Nephron (organoid): Measurements from ENCODE around the gene TENM4.

Experiments used
- H3K27ac Mint-ChIP-seq, 3 experiments: 2 replicates each; pipeline ENCODE4 v1.8.0; 2020; ENCODE audit warnings: mixed read lengths in 3 of 3, mild to moderate bottlenecking in 2 of 3, moderate library complexity in 1 of 3
- H3K27me3 Mint-ChIP-seq: 2 replicates; pipeline ENCODE4 v1.8.0; 2021; ENCODE audit warnings: low read depth, mild to moderate bottlenecking, moderate library complexity, mixed read lengths
- H3K36me3 Mint-ChIP-seq: 2 replicates; pipeline ENCODE4 v1.8.0; 2020; ENCODE audit warnings: low read depth, mixed read lengths
- H3K4me1 Mint-ChIP-seq: 2 replicates; pipeline ENCODE4 v1.8.0; 2020; ENCODE audit warnings: mixed read lengths
- H3K4me3 Mint-ChIP-seq, 3 experiments: 2 replicates each; pipeline ENCODE4 v1.8.0; 2020; ENCODE audit warnings: mild to moderate bottlenecking in 3 of 3, mixed read lengths in 3 of 3, moderate library complexity in 2 of 3
- H3K9me3 Mint-ChIP-seq: 2 replicates; pipeline ENCODE4 v1.8.0; 2020; ENCODE audit warnings: mixed read lengths
- TF ChIP-seq, protein P1 (sequence below), 3 experiments: fragments of 200-600 bp; sonication (generic); IDR thresholded peaks; one replicate each; pipeline ENCODE4 v1.5.0; 2021; ENCODE audit warnings: antibody characterized with exemption in 3 of 3; ENCODE audit not compliant: unreplicated experiment in 3 of 3

TENM4 gene

GRCh38 chr11:78786746-78787145 is 654.1 kb downstream of the TENM4 start:
- Mint-ChIP-seq H3K9me3 (no peaks in the 10 kb centered on the region), H3K4me3 (no peak overlapping the region)

DNA sequence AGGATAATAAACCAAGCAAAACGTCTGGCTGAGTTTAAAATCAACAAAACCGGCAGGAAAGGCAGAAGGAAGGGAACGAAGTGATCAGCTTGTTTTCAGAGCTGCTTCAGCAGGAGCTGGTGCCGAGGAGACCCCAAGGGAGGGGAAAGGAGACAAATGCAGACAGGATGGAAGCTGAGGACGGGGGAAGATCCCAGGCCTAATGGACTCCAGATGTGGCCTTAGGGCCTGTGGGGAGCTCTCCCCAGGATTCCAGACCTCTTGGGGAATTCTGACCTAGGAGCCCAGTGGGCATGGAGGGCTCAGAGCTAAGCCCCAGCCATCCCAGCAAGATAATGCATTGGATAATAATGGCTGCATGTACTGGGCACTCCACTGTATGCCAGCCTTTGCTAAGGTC is 654.7 kb downstream of the TENM4 start:
- H3K4me1 Mint-ChIP-seq: peaks cover 36% of the 10 kb centered on the region
- peaks cover 70% of the 10 kb centered on the region for H3K36me3 Mint-ChIP-seq
- H3K4me3 Mint-ChIP-seq: no peak overlapping the region
- no peaks in the 10 kb centered on the region for H3K9me3 Mint-ChIP-seq
- TF ChIP-seq, protein P1, sequence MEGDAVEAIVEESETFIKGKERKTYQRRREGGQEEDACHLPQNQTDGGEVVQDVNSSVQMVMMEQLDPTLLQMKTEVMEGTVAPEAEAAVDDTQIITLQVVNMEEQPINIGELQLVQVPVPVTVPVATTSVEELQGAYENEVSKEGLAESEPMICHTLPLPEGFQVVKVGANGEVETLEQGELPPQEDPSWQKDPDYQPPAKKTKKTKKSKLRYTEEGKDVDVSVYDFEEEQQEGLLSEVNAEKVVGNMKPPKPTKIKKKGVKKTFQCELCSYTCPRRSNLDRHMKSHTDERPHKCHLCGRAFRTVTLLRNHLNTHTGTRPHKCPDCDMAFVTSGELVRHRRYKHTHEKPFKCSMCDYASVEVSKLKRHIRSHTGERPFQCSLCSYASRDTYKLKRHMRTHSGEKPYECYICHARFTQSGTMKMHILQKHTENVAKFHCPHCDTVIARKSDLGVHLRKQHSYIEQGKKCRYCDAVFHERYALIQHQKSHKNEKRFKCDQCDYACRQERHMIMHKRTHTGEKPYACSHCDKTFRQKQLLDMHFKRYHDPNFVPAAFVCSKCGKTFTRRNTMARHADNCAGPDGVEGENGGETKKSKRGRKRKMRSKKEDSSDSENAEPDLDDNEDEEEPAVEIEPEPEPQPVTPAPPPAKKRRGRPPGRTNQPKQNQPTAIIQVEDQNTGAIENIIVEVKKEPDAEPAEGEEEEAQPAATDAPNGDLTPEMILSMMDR (IDR thresholded peaks at IDR 0.05; ENCODE audit: unreplicated experiment in 3 of 3): no peak
- H3K27ac Mint-ChIP-seq: peak overlapping the region; percentile 1 to 79 (median 9)
- no peaks in the 10 kb centered on the region for H3K27me3 Mint-ChIP-seq

More at GRCh38 chr11:78786746-78787145, 654.1 kb downstream of the TENM4 start:
- Mint-ChIP-seq H3K27me3 (no peaks in the 10 kb centered on the region), H3K4me1 (peaks cover 36% of the 10 kb centered on the region), H3K36me3 (peaks cover 70% of the 10 kb centered on the region), H3K27ac (no peak overlapping the region)
- TF ChIP-seq, protein P1 (IDR thresholded peaks at IDR 0.05; ENCODE audit: unreplicated experiment in 3 of 3): no peak

DNA sequence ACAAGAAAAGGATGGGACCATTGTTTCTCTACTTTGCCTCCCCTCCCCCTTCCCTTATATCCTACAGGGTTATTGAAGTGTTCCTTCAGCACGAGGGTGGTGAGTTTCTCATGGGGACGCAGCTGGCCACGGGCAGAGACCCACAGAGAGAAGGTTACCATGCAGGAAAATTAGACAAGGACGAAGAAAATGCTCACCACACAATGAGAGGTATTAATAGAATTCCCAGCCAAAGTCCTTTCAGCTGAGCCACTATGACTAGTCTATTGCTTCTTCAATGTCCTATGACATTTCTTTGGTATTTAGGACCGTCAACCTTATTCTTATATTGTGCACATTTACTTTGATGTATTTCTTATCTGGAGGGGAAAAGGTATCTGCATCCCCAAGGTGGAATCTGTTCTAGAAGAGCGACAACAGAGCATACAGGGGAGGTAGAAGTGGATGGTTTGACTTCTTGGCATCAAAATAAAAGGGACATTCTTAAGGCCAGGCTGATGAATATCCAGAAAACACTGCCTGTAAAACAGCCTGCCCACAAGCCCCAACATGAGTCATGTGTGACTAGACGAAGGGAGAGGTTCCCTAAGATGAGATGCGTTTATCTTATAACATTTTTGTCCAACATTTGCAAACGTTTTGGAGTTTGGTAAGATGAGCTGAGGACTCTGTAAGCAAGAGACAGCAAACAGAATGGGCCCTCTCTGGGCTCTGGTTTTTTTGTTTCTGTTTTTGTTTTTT is 656.3 kb downstream of the TENM4 start:
- Mint-ChIP-seq H3K27me3 (no peaks in the 10 kb centered on the region), H3K4me3 (no peak overlapping the region), H3K27ac (peak overlapping the region; percentile 13 to 68 (median 26)), H3K9me3 (no peaks in the 10 kb centered on the region), H3K4me1 (peaks cover 36% of the 10 kb centered on the region), H3K36me3 (peaks cover 78% of the 10 kb centered on the region)
- TF ChIP-seq, protein P1 (IDR thresholded peaks at IDR 0.05; ENCODE audit: unreplicated experiment in 3 of 3): no peak

GRCh38 chr11:78783846-78784245 is 657.0 kb downstream of the TENM4 start:
- no peak overlapping the region for H3K4me3 Mint-ChIP-seq
- peaks cover 78% of the 10 kb centered on the region for H3K36me3 Mint-ChIP-seq
- H3K9me3 Mint-ChIP-seq: no peaks in the 10 kb centered on the region
- H3K4me1 Mint-ChIP-seq: peaks cover 36% of the 10 kb centered on the region
- TF ChIP-seq, protein P1 (IDR thresholded peaks at IDR 0.05; ENCODE audit: unreplicated experiment in 3 of 3): no peak
- H3K27me3 Mint-ChIP-seq: no peaks in the 10 kb centered on the region
- H3K27ac Mint-ChIP-seq: peak overlapping the region in 1 of 3 experiments; percentile 68

DNA sequence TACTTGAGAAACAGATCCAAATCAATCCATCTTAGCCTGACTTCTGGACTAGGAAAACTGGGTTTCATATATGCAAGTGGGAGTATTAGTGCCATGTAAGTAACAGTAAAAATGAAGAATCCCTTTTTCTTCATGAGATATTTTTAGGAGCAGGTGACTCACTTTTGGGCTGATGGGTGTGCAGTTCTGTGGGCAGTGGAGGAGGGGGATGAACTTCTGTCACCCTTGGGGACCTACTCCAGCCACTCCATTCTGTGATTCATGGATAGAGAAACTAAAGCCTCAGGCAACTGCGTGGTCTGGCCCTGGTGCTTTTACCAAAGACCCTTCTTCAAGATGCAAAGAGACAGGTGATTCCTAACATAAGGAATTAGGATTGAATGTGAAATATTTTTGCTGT is 657.5 kb downstream of the TENM4 start:
- Mint-ChIP-seq H3K9me3 (no peaks in the 10 kb centered on the region), H3K27ac (no peak overlapping the region), H3K4me3 (no peak overlapping the region), H3K36me3 (peaks cover 80% of the 10 kb centered on the region), H3K4me1 (peaks cover 36% of the 10 kb centered on the region), H3K27me3 (no peaks in the 10 kb centered on the region)
- TF ChIP-seq, protein P1 (IDR thresholded peaks at IDR 0.05; ENCODE audit: unreplicated experiment in 3 of 3): no peak

DNA sequence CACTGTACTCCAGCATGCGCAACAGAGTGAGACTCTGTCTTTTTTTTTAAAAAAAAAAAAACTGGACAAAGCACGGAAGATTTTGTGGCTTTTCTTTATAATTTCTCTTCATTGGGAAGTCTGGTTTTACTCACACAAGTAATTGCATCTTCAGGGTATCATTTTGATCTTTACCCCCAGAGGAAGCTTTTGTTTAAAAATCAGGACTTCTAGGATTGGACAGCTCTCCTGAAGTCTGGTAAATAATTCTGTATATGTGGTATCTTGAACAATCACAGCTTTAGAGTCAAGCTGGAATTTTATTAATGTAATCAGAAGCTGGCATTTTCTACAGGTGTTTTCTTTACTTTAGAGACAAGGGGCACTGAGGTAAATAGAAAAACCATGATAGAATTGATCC is 658.1 kb downstream of the TENM4 start:
- H3K4me3 Mint-ChIP-seq: no peak overlapping the region
- TF ChIP-seq, protein P1 (IDR thresholded peaks at IDR 0.05; ENCODE audit: unreplicated experiment in 3 of 3): no peak
- H3K36me3 Mint-ChIP-seq: peaks cover 77% of the 10 kb centered on the region
- H3K27ac Mint-ChIP-seq: no peak overlapping the region
- H3K4me1 Mint-ChIP-seq: peaks cover 31% of the 10 kb centered on the region
- H3K27me3 Mint-ChIP-seq: no peaks in the 10 kb centered on the region
- no peaks in the 10 kb centered on the region for H3K9me3 Mint-ChIP-seq
